UCSD-AML1 (cell line): ENCODE data around the gene CD82.
A peak's percentile ranks its signal among the peaks of the same experiment; 100 is the strongest.
"Not testable (repeated sequence)": the region's sequence is repeated elsewhere in the genome, so short reads cannot be mapped to it uniquely, and the experiment has no call there.

Experiments
- DNase-seq: peaks from one replicate; lab custom pipeline; 2025; ENCODE audit not compliant: unreplicated experiment; lab: John Stamatoyannopoulos, UW

CD82 gene

DNA sequence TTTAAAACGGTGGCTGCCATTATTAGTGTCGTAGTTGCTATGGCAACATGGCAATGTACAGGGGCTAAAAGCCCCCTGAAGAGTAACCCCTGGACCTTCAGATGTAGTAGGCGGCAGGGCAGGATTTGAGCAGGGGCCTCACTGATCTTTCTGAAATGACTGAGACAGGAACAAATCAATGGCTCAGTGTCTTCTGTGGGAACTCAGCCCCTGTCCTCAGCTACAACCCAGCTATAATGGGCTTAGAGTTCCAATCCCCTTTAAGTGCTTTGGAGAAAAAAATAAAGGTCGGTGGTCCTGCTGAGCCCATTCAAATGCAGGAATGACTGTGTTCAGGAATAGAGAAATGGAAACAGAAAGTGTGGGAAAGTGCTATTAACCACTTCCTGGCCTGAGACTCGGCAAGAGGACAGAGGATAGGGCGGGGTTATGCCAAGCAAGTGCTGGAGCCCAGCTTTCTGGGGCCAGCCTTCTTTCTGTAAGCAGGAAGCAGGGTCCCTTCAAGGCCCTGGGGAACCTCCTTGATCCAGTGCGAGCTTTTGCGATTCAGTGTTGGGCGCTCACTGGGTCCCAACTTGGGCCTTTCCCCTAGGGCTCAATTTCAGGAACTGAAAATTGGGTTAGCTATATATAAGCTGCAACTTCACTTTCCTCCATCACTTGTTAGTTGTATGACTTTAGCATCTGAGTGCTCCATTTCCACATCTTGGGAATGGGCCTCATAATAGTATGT is 6.1 kb upstream of the CD82 start:
- DNase-seq: peak; percentile 76

GRCh38 chr11:44559940-44560300 is 5.5 kb upstream of the CD82 start:
- DNase-seq: not testable (repeated sequence)

DNA sequence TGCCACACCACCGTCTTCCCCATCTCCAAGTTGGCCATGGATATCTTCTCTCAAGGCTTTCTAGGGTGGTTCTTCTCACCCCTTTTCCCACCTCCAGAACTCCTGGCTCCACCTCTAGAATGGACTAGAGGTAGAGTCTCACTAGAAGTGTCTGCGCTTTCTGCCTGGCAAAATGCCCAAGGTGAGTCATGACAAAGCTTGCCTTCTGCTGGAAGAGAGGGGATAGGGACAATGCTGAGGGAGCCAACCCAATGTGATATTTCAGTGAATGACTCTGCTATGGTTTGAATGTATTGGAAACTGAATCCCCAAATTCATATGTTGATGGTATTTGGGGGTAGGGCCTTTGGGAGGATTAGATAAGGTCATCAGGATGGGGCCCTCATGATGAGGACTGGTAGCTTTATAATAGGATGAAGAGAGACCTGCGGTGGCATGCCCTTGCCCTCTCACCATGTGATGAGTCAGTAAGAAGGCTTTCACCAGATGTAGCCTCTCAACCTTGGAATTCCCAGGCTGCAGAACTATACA is 4.1 kb upstream of the CD82 start:
- no peak for DNase-seq

DNA sequence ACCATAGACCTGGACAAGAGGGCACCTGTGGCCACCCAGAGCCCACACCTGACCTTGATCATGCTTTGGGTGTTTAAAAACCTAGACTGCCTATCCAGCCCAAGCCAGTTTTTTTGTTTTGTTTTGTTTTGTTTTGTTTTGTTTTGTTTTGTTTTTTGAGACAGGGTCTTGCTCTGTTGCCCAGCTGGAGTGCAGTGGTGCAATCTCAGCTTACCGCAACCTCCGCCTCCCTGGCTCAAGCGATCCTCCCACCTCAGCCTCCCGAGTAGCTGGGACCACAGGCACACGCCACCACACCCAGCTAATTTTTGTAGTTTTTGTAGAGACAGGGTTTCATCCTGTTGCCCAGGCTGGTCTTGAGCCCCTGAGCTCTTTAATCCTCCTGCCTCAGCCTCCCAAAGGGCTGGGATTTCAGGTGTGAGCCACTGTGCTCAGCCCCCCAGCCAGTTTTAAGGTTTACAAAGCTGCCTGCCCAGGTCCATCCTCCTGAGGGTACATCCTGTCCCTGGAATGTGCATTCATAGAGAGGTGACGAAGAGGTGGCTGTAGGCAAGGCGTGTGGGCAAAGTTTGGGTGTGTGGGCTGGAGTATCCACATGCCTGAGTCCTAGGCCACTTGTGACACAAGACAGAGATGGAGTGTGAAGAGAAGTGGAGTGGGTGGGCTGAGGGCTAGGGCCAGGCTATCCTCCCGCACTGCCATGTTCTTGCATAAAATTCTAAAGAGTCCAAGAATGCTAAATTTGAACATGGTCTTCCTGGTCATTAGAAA is 3.3 kb upstream of the CD82 start:
- no peak for DNase-seq

- DNase-seq: no peak
Measured at GRCh38 chr11:44562845-44563460, 2.5 kb upstream of the CD82 start.

GRCh38 chr11:44563711-44564110 is 1.8 kb upstream of the CD82 start:
- no peak for DNase-seq

- no peak for DNase-seq
Measured at GRCh38 chr11:44564166-44564565, 1.3 kb upstream of the CD82 start.

DNA sequence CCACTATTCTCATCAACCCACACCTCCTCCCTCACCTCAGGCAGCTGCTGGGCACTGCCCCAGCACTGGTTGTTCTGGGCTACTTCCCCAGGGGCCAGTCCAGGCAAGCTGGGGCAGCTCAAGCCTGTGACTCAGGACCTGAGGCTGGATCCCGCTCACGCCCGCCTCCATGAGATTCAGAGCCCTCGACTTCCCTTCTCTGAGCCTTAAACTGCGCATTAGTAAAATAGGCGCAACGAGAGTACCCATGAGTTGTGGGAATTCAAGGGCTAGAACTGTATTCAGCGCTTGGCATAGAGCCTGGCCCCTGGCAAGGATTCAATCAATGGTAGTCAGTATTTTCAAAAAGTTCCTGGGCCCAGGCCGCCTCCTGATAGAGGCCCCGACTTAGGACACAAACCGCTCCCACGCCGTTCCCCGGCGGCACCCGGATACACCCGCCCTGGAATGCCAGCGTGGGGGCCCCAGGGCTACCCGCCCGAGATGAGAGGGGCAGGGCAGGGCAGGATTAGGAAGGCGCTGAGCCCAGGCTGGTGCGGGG is 723 bp upstream of the CD82 start:
- DNase-seq: peak; percentile 71

GRCh38 chr11:44565953-44566949 is 788 bp downstream of the CD82 start:
- DNase-seq: no peak

DNA sequence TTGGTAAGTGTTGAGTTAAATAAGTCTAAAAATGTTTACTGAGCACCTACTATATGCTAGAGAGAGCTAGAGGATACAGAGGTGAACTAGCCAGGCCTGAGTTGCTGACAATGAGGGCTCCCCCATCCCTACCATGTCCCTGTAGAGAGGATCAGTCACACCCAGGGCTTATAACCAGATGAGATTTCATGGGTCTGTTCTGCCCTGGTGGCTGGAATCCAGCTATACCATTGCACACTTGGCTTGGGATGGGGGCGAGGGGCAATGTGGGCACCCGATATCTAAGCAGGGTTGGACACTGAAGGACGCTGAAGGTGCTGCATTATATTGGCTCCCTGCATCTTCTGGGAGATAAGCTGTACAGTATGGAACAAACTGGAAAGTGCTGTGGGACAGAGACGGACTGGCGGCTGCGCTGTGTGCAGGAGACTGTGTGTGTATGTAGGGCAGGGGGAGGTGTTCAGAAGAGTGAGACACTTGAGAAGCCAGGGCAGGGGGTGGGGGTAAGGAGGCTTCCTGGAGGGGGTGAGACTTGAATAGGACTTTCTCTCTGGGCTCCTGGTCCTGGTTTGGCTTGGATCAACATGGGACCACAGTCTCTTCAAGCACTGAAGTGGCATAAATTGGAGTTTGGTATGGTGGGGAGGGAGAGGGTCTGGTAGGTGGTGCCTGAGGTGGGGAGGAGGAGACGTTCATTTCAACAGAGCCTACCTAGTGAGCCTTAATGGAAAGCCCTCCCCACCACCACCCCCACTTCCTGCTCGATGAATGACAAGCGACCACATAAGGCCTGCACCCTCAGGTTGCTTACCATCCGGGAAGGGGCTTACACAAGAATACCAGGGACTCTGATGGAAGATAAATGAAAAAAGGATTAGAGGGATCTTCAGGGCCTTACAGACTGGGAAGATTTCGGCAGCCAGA is 1.8 kb downstream of the CD82 start:
- DNase-seq: no peak

- no peak for DNase-seq
Measured at GRCh38 chr11:44567876-44568256, 2.4 kb downstream of the CD82 start.

GRCh38 chr11:44568331-44568657 is 2.8 kb downstream of the CD82 start:
- no peak for DNase-seq

- DNase-seq: peak; percentile 89
Measured at GRCh38 chr11:44568658-44569473, 3.4 kb downstream of the CD82 start.

- no peak for DNase-seq
Measured at GRCh38 chr11:44570411-44571155, 5.1 kb downstream of the CD82 start.

DNA sequence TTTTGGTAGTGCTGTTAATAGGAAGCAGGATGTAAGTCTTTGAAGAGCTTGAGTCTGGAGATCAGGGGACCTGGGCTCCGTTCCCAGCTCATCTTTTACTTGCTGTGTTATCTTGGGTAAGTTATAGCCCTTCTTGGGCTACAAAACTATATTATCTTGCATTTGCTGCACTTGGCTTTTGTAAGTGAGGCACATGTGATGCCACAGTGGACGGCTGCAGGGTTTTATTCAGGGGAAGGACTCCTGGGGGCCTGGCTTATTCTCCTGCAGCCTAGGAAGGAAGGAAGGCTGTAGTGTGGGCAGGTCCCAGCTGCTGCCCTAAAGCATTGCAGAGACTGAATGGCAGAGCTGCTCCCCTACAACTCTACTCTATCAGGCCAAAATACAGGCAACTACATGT is 6.4 kb downstream of the CD82 start:
- peak; percentile 53 for DNase-seq

DNA sequence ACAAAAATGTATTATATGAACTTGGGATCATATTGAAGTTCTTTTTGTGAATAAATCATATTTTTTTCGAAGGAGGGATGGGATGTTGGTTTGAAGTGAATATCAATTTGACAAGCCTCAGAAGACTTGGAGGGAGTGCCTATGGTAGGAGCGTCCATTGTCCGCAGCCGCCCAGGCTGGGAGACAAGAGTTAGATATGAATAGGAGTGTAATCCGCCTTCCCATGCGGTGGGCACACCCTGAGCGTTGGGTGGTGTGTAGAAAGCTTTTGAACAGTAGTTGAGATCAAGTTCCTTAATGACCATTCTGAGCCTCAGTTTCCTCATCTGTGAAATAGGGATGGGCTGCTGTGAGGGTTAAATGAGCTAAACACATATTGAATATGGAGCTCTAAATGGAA is 7.0 kb downstream of the CD82 start:
- no peak for DNase-seq

- no peak for DNase-seq
Measured at GRCh38 chr11:44572884-44573283, 7.4 kb downstream of the CD82 start.

DNA sequence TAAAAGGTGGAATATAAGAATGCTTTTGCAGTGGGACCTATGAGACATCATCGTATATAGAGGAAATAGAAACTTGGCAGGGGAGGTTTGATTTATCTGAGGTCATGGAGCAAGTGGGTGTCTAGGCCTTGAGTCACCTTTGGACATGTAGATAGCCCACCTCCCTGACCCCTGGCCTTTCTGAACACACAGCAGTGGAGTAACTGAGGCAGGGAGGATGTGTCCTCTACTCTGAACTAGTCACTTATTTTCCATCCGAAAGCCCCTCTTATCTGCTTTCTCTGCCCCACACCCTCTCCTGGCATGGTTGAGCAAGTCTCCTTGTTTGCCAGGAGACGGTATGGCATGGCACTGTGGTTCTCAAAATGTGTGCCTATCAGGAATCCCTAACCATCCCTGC is 7.9 kb downstream of the CD82 start:
- no peak for DNase-seq
